HG03432 (cell line): ENCODE results near the gene TERT.

ENCODE experiments used
- ATAC-seq: cut with Tn5 transposase; IDR thresholded peaks from one replicate; pipeline ENCODE4 v1.9.1; 2021; ENCODE audit warnings: mild to moderate bottlenecking, moderate library complexity; ENCODE audit not compliant: unreplicated experiment

The TERT gene

GRCh38 chr5:1209896-1210776, 84.7 kb downstream of the TERT start:
- ATAC-seq, result no peak

GRCh38 chr5:1209489-1209852, 85.4 kb downstream of the TERT start:
- no peak for ATAC-seq

- ATAC-seq, result no peak
These were observed 86.0 kb downstream of the TERT start for GRCh38 chr5:1208743-1209488.

GRCh38 chr5:1208221-1208742, 86.6 kb downstream of the TERT start:
- ATAC-seq, result no peak

GRCh38 chr5:1207555-1207954, 87.3 kb downstream of the TERT start:
- ATAC-seq, result no peak

GRCh38 chr5:1206521-1207412, 88.1 kb downstream of the TERT start:
- ATAC-seq, result no peak

GRCh38 chr5:1205255-1206180, 89.3 kb downstream of the TERT start:
- no peak for ATAC-seq

- ATAC-seq, result no peak
These were observed 90.1 kb downstream of the TERT start for GRCh38 chr5:1204693-1205242.

GRCh38 chr5:1203968-1204692, 90.7 kb downstream of the TERT start:
- no peak for ATAC-seq

- no peak for ATAC-seq
These were observed 91.4 kb downstream of the TERT start for GRCh38 chr5:1203311-1203967.
